Mucosa of gallbladder (tissue), 1 donor: ENCODE measurements around the gene PDE5A. TPM values are rescaled to one million over a fixed set of nuclear protein-coding genes. Genes with fewer than 3 reads are reported as not detected.
A peak's percentile ranks its signal among the peaks of the same experiment; 100 is the strongest.
"Not testable (repeated sequence)": the region's sequence is repeated elsewhere in the genome, so short reads cannot be mapped to it uniquely, and the experiment has no call there.

Experiments
- DNase-seq: peaks from one replicate; pipeline ENCODE4 v3.0.0-alpha.2; 2020; ENCODE audit warnings: low spot score
- total RNA-seq: library from RNA; stranded (reverse); gene quantifications from one replicate; pipeline ENCODE4 v1.2.1, GENCODE V29; 2021
- donor health status: DM: no; HTN: no; CAD: no.

The PDE5A gene
- total RNA-seq, 1 donor from 2014 or later = 29.7 TPM

- DNase-seq = peak; percentile 57
Measured at GRCh38 chr4:119646347-119647071, 17.9 kb upstream of the PDE5A start.

GRCh38 chr4:119643306-119644042, 14.9 kb upstream of the PDE5A start:
- DNase-seq = no peak

- DNase-seq = no peak
Measured at GRCh38 chr4:119641765-119642164, 13.2 kb upstream of the PDE5A start.

- no peak for DNase-seq
Measured at GRCh38 chr4:119638359-119638758, 9.8 kb upstream of the PDE5A start.

- DNase-seq = not testable (repeated sequence)
Measured at GRCh38 chr4:119636851-119637250, 8.2 kb upstream of the PDE5A start.

- no peak for DNase-seq
Measured at GRCh38 chr4:119632216-119632615, 3.6 kb upstream of the PDE5A start.

- no peak for DNase-seq
Measured at GRCh38 chr4:119629142-119629471, 503 bp upstream of the PDE5A start.

GRCh38 chr4:119627267-119628255, 1.0 kb downstream of the PDE5A start:
- DNase-seq = peak; percentile 36

- no peak for DNase-seq
Measured at GRCh38 chr4:119626943-119627266, 1.7 kb downstream of the PDE5A start.

- DNase-seq = no peak
Measured at GRCh38 chr4:119626420-119626819, 2.2 kb downstream of the PDE5A start.

- DNase-seq = no peak
Measured at GRCh38 chr4:119625761-119626160, 2.8 kb downstream of the PDE5A start.

GRCh38 chr4:119624356-119624755, 4.2 kb downstream of the PDE5A start:
- DNase-seq = no peak

GRCh38 chr4:119623025-119623424, 5.6 kb downstream of the PDE5A start:
- DNase-seq = no peak

- DNase-seq = no peak
Measured at GRCh38 chr4:119615068-119615719, 13.4 kb downstream of the PDE5A start.

GRCh38 chr4:119604266-119604665, 24.3 kb downstream of the PDE5A start:
- DNase-seq = no peak

GRCh38 chr4:119602366-119602765, 26.2 kb downstream of the PDE5A start:
- no peak for DNase-seq

- no peak for DNase-seq
Measured at GRCh38 chr4:119598521-119598920, 30.1 kb downstream of the PDE5A start.

GRCh38 chr4:119597377-119597776, 31.2 kb downstream of the PDE5A start:
- DNase-seq = no peak

GRCh38 chr4:119593698-119594097, 34.9 kb downstream of the PDE5A start:
- DNase-seq = no peak

GRCh38 chr4:119592830-119593229, 35.8 kb downstream of the PDE5A start:
- no peak for DNase-seq

- DNase-seq = no peak
Measured at GRCh38 chr4:119589165-119589564, 39.4 kb downstream of the PDE5A start.

GRCh38 chr4:119587796-119588195, 40.8 kb downstream of the PDE5A start:
- no peak for DNase-seq
